Measurements from ENCODE around the gene FARP1.

FARP1 gene

DNA sequence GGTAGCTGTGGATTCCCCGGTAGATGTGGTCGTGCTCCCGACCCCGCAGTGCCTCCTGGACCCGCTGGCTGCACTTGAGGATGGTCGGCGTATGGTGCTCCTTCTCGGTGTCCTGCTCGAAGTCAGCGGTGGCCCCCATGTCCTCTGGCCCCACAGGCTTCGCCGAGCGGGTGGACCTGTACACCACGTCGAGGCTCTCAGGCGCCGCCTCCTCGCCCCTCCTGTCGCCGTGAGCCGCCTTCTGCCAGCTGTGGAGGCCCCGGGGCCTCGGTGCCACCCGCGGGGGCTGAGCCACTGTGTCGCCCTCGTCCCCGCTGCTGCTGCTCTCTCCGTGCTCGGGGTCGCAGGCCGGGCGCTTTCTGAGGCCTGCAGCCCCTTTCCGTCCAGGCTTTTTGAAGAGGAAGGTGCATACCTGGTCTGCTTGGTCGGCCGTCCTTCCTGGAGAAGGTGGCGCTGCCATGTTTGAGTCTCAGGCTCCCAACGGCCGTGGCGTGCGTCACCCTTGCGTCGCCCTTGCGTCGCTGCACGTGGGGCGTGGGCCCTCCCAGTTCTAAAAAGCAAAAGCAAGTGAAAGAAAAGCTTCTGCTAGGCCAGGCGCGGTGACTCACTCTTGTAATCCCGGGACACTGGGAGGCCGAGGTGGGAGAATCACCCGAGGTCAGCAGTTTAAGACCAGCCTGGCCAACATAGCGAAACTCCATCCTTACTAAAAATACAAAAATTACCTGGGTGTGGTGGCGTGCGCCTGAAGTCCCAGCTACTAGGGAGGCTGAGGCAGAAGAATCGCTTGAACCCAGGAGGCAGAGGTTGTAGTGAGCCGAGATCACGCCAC lies 34.1 kb downstream of the FARP1 start, which contains the start of gene RNF113B:
Gene RNF113B, minus strand, starts transcription at position 493 of the 832 bp plus-strand sequence. Its CDS starts 33 bp downstream, at position 460.
- ATAC-seq, result no peak

DNA sequence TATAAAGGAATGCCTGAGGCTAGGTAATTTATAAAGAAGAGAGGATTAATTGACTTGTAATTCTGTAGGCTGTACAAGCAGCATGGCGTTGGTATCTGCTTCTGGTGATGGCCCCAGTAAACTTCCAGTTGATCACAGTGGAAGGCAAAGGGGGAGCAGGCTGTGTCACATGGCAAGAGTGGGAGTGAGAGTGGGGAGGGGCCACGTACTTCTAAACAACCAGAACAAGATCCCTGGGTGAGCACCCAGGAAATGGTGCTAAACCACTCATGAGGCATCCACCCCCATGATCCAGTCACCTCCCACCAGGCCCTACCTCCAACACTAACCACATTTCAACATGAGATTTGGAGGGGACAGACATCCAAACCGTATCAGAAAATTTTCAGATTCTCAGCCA lies 37.2 kb downstream of the FARP1 start:
- ATAC-seq, result no peak

DNA sequence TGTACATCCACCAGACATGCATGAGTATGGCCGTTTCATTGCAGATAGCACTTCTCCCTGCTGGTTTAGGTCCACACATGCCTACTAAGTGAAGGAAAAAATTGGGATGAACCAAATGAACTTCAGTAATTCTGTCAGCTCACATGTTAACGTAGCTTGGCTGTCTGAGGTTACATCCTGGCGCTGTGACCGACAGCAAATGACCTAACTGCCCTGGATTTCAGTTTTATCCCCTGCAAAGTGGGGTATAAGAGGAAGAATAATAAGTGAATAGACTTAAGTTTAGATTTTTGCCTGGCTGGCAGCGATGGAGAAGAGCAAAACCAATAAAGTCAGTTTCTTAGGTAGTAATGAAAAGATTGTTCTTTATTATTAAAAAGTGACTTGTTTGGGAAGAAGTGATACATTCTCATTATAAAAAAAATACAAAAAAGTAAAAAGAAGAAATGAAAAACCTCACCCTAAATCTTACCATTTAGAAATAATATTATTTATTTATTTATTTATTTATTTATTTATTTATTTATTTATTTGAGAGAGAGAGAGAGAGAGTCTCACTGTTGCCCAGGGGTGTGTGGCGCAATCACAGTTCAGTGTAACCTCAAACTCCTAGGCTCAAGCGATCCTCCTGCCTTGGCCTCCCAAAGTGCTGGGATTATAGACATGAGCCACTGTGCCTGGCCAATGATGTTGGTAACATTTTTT lies 38.4 kb downstream of the FARP1 start:
- no peak for ATAC-seq

DNA sequence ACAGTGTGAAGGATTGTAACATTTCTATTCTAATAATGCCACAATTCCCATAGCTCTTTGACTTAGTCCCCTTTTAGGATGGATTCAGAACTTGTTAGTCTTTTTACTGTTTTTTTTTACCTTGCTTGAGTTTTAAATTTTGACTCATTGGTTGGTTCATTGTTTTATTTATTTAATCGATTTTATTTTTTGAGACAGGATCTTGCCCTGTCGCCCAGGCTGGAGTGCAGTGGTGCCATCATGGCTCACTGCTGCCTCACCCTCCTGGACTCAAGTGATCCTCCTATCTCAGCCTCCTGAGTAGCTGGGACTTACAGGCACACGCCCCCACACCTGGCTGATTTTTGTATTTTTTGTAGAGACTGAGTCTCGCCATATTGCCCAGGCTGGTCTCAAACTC lies 39.3 kb downstream of the FARP1 start:
- no peak for ATAC-seq

DNA sequence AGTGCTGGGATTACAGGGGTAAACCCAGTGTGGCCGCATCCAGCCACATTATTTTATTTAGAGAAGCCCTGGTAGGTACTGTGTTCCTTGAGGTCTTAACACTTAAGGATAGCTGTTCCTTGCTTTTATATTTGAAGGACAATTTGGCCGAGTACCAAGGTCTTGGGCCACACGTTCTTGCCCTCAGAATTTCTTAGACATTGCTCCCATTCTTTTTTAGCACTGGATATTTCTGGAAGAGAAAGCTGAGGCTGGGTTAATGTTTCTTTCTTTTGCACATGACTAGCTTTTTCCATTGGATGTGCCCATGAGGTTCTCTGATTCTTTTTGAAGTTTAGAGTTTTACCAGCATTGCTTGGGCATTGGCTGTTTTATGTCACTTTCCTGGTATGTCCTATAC lies 39.7 kb downstream of the FARP1 start:
- ATAC-seq, result no peak

DNA sequence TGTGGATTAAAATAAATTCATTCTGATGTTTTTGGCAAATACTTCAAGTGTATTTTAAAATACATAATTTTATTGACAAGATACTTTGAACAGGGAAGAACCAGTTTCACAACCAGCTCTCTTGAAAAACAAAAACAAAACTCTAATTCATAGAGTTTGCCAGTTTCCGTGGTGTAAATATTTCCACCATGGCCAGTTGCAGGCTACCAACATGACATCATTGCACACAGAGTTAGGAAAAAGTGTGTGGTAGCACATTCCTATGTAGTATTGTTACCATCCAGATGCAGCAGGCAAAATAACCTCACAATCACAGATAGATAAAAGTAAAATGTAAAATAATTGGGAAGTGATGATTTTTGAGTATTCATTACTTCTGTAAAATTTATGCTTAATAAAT lies 41.9 kb downstream of the FARP1 start:
- no peak for ATAC-seq

DNA sequence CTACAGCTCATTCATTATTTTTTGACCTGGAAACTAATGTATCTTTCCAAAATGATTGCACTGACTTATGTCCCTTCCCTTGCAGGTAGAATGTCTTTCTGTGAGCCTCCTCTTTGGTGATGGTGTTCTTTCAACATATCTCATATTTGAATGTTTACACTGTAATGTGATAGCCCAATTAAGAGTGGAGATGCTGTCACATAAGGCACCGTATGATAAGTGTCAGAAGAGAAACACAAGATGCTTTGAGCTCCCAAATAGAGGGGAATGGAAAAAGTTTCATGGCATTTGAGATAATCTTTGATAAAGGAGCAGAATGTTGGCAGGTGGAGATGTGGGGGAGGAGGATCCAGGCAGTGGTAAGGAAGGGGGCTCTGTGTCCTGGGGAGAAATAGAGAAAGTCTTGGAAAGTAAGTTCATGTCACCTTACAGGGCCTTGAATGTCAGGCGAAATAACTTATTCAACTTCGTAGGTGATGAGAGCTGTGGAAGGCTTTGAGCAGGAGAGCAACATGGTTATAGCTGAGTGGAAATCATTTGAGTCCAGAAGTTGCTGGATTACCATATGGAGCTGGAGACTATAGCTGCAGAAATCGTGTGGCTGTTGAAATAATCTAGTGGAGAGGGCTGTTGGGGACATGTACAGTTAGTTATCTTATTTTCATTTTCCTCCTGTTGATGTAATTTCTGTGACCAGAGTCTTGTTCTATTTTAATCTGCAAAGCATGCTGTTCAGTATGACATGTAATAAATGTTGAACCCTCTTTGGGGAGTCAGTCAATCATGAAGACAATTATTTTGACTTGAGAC lies 44.5 kb downstream of the FARP1 start:
- no peak for ATAC-seq

DNA sequence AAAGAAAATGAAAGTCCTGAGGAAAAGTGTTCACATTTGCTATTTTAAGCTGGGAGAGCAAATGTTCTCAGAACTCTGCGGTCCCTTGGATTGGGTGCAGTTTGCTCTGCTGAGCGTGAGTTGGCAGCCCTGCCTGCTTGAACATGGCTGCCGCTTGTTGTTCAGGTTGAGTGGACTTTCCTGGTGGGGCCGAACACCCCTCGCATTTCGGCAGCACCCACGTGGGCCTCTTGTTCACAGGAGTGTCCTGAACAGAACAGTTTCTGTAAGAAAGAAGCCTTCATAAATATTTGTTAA lies 45.0 kb downstream of the FARP1 start:
- no peak for ATAC-seq

DNA sequence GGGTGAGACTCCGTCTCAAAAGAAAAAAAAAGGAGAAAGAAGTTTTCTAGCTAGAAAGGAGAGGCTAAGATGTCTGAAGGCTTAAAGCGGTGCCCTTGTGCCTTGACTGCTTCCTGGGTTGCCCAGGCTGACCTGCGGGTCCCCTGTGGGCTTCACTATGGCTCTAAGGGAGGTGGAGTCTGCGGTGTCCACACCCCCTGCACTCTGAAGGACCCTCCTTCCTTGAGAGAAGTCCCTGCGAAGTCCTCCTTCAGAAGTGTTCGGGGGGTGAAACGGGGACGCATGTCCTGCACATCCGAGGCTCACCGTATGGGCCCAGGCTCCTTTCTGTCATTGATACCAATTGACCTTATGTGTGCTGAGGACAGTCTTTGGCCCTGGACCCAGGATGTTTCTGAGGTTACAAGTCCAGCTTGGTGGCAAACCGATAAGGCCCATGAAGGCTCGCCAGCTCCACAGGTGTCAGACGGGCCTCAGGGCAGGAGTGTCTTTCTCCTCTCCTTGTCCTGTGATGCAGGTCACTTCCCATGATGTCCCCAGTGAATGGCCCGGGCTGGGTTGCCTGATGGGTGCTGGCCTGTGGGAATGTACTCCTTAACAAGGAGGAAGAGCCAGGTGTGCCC lies 45.8 kb downstream of the FARP1 start:
- ATAC-seq, result no peak

DNA sequence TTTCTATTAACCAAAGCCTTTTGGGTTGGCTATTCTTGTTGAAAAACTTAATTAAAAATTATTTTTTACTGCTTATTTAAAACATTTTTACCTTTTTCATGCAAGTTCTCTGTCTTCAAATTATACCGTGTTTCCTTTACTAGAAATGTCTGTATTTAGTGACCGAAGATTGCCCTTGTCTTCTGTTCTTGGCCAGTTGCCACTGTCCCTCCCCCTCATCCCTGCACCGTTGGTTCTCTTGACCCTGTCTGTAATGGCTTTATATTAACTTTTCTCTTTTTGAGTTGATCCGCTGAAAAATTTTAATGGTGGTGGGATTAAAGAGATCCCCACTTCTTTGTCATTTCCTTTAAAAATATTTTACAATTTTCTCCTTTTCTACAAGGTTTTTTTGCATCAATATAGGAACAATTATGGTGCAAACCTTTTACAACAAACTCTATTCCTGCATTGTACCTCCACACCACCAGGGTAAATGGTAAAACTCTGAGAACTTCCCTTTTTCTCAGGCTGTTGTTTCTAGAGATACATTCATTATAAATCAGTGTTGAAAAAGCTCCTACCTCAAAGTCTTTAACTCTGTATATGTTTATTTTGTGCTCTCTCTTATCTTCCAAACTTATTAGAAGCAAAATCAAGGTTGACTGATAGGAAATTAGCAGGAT lies 47.1 kb downstream of the FARP1 start:
- ATAC-seq, result no peak

DNA sequence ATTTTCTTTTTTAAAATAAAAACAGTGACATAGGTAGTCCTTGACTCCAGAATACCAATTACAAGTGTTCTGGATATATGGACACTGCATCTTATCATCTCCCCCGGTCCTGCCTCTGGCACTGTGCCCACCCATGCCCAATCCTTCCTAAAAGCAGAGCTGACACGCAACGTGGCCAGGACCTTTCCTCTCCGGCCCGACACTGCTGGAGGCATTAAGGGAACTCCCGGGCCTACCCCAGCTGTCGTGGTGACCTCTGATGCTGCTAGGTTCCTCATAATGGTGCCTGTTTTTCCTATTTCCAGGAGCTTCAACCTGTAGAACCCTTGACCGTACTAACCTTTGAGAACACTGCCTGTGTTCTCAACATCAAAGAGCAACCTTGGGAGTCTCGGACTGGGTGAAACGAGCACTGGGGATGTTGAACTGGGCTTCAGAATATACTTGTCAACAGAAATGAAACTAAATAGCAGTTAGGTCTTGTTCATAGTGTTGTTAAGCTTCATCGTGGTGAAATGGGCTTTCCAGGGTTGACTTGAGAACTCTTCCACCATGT lies 48.1 kb downstream of the FARP1 start:
- no peak for ATAC-seq

DNA sequence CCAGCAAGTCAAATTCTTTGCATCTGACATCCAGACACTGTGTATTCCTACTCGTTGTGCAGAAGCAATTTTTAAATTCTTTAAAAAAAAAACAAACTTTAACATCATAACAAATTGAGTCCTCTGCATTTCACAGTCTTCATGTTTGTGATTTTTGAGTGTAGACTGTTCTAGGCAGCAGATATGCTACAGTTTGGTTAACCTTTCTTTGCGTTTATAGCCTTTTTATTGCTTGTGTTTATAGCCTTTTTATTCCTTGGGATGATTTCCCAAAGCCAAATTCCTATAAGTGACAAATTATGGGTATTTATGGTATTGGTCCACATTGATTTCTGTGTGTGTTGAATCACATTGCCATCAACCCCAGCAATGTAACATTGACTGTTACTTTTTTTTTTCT lies 49.1 kb downstream of the FARP1 start:
- ATAC-seq, result no peak

DNA sequence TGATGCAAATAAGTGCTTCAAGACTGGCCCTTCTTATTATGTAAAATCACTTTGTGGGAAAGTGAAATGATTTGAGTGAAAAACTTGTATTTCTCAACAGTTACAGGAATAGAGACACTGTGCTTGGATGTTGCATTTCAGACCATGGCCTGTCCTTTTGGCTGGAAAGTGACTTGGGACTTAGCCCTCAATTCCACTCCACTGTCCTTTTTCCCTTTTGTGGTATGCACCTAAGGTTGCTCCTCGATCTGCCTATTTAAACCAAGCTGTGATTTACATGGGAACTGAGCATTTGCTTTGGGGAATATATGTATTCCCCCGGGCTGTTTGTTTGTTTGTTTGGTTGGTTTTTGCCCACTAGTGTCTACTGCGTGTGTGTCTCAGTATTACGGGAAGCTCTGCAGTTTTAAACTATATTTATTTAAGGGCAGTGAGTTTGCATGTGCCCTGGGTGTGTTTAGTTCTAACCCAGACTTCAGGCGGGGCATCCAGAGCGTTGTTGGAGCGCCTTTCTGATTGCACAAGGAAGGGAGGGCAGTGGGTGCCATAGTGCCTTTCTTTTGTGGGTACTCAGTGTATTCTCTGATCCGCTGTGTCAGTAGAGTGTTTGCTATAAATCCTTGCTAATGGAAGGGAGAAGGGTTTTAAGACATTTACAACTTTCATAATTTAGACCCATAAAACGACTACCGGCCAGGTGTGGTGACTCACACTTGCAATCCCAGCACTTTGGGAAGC lies 52.3 kb downstream of the FARP1 start:
- ATAC-seq, result no peak

DNA sequence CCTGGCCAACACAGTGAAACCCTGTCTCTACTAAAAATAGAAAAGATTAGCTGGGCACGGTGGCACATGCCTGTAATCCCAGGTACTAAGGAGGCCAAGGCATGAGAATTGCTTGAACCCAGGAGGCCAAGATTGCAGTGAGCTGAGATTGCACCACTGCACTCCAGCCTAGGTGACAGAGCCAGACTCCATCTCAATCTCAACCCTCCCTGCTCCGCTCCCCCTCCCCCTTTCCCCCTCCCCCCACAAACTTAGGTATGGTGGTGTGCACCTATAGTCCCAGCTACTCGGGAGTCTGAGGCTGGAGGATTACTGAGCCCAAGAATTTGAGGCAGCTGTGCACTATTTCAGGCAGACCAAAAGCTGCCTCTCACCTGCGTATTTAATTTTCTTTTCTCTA lies 55.8 kb downstream of the FARP1 start:
- ATAC-seq, result no peak

DNA sequence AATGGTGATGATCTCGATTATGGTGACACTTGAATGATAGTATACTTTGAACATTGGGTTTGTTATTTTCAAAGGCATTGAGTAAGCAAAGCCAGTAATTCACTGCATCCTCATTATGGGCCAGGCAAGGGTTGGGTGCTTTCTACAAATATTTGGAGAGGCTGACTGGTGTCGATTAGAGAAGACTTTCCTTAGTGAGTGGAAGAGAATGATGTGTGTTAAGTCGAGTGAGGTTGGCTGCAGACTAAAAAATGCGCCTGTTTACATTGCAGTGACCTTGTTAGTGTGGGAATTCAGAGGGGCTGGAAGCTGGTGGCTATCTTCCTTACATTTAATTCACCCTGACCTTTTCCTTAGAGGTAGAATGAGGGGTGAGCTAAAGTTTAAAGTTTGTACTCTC lies 56.6 kb downstream of the FARP1 start:
- ATAC-seq, result no peak

DNA sequence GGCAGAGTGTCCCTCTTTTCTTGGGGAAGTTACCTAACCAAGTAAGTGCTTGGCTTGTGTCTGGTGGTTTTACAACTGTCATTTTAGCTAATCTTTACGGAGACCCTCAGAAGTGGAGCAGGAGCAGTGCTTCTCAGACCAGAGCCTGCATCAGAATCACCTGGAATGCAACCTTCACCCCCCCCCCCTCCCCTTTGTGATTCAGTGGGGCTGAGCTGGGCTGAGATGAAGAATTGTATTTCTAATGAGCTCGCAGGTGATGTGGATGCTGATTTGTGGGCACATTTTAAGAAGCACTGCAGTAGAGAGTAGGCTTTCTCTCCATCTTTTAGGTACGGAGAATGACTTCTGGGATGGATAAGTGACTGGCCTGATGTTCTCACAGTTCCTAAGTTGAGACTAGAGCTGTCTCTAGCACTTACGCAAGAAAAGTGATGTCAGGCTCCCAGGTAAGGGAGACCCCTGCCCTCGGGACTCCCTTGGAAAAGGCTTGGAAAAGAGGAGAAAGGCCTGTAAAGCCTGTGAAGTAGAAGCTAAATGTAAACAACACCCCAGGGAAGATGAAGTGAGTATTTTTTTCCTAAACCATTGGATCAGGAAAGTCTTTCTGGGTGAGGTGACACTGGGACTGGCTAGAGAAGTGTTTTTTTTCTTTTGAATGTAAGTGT lies 57.5 kb downstream of the FARP1 start:
- no peak for ATAC-seq

DNA sequence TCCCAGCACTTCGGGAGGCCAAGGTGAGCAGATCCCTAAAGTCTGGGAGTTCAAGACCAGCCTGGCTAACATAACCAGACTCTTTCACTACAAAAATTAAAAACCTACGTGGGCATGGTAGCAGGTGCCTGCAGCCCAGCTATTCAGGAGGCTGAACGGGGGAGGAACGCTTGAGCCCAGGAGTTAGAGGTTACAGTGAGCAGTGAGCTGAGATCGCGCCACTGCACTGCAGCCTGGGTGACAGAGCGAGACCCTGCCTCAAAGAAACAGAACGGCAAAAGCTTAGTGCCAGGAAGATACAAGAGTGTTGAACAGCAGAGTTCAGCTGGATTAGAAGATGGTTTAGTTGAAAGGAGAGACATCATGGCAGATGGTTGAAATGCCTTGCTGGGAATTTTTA lies 58.3 kb downstream of the FARP1 start:
- ATAC-seq, result no peak

DNA sequence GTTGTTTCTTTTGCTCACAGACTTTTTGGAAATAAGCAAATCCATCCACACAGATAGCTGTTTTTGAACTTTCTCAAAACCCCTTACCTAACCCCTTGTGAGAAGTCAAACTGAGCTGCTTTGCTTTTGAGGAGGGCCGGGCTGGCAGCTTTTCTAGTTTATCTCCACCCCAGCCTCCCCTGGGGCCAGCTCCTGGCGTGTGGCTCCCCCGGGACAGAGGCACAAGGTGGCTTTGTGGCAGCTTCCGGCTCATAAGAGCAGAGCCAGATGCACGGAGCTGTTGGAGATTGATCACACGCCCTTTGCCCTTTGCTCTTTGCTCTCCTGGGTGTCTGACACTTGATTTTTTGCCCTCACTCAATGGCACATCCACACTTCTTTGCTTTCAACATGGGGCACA lies 59.1 kb downstream of the FARP1 start:
- no peak for ATAC-seq

DNA sequence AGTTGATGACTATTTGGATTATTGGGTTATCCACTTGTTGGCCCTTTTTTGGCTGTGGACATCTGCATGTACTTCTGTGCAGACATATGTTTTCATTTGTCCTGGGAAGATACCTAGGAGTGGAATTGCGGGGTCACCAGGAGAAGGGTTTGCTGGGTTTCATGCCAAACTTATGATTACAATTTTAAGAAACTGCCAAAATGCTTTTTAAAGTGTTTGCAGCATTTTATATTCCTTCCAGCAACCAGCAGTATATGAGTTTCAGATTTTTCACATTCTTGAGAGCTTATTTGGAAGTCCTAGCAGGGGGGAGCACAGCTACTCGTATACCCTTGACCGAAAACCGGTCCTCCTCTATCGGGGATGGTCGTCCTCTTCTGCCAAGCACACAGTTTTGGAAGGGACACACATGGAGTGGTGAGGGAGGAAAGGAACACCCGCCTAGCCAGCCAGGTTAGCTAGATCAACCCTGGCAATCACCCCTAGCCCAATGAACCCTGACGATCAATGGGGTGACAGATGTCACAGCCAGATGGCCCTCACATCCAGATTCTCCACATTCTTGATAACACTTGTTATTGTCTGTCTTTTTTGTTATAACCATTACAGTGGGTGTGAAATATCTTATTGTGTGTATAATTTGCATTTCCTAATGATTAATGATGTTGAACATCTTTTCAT lies 60.9 kb downstream of the FARP1 start:
- no peak for ATAC-seq

DNA sequence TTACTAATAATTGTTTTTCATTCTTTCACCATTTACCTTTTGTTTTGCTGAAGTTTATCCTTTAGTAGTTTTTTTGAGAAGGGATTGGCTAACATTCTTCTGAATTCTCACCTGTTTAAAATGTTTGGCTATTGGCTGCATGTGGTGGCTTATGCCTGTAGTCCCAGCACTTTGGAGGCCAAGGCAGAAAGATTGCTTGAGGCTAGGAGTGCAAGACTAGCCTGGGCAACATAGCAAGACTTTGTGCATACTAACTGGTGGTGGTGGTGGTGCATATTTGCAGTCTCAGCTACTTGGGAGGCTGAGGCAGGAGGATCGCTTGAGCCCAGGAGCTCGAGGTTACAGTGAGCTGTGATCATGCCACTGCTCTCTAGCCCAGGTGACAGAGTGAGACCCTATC lies 61.7 kb downstream of the FARP1 start:
- no peak for ATAC-seq
